RKO (cell line): ENCODE measurements around the gene C17orf58.
A peak's percentile ranks its signal among the peaks of the same experiment; 100 is the strongest.
"Not testable (repeated sequence)": the region's sequence is repeated elsewhere in the genome, so short reads cannot be mapped to it uniquely, and the experiment has no call there.

ENCODE experiments used
- DNase-seq: peaks from one replicate; pipeline ENCODE4 v3.0.0-alpha.2; 2016; ENCODE audit warnings: low spot score

Gene C17orf58

DNA sequence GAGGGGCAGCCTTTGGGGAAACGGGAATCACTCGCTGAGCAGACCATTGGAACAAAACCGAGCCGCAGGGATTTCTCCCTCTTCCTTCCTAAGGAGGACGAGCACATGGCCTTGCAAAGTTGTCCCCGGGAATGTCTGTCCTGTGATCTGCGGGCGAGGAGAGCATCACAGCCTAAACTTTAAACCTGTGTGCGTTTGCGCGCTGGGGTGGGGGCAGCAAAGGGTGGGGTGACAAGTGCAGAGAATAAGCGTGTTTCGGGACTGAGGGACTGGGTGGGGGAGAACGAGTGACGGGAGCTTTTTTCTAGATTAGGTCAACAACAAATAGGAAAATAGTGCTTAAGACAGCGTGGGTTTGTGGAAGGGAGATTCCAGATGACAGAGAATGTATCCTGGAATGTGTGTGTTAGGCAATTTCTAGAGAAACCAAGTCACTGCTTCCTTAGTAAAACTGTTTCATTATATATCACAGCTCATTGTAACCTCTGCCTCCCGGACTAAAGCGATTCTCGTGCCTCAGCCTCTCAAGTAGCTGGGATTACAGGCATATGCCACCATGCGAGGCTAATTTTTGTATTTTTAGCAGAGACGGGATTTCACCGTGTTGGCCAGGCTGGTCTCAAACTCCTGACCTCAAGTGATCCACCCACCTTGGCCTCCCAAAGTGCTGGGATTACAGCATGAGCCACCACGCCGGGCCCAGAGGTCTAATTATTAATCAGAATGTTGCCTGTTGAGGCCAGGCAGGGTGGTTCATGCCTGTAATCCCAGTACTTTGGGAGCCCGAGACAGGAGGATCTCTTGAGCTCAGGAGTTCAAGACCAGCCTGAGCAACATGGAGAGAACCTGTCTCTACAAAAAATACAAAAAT is at the start of gene C17orf58:
TSS of gene C17orf58 (minus strand) at position 169 of the 871 bp plus-strand sequence. CDS start 271 bp downstream, outside the sequence.
- DNase-seq = not testable (repeated sequence)

DNA sequence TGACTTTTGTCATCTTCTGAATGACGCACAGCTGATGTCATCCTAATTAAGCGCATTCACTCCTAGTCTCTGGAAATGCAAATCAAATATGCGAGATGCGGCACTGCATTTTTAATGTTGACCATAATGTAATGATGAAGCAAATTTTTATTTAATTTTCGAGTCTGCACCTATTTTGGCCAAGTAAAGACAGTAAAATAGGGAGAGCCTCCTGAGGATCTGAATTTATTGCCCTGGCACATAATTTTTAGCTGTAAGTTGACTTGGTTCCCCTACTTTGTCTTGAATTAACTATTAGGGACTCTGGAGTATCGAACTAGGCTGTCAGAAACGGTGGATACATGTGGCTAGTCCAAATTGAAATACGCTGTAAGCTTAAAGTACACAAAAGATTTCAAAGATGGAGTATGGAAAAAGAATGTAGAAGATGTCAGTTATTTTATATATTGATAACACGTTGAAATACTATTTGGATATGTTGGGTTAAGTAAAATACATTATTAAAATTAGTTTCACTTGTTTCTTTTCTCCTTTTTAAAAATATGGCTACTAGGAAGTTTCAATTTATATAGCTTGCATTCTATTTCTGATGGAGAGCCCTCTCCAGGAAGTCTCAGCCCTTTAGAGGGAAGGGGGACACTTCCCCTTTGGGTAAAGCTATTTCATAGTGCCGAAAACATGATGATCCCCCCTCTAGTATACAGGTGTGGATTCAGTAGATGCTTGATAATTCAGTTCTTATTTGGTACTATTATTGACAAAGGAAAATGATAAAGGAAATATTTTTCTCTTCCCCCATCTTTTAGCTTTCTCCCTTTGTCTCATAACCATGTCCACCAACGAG is 40.3 kb upstream of the C17orf58 start:
- peak; percentile 84 for DNase-seq

DNA sequence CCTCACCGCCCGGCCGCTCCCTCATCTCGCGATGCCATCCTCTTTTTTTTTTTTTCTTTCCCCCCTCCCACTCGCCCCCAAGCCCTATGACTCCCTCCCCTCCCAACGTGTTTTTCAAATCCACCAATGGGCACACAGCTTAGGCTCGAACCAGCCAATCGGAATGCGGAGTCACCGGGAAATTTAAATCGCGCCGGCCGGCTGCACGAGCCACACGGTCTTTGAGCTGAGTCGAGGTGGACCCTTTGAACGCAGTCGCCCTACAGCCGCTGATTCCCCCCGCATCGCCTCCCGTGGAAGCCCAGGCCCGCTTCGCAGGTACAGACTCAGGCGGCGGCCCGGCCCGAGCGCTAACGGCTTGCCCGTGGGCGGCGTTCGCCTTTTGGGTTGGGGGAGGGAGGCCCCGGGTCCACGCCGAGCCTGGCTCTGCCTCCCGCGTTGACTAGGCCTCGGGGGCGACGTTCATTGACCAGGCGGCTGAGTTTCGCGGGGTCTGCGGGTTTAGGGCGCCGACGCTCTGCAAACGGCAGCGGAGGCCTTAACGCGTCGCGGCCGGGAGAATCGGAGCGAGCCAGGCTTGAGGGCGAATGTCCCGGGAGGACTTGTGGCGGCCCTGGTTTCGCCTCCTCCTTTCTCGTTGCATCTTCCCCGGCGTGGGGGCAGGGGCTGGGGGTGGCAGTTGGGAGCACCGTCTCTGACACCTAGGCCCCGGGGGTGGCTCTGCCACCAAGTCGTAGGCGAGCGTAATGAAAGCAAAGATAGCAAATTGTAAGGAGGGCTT is 39.4 kb upstream of the C17orf58 start, which contains the start of gene KPNA2:
TSS of gene KPNA2 (plus strand) at position 213 of the 781 bp plus-strand sequence. CDS start 1,398 bp downstream, outside the sequence.
- peak; percentile 96 for DNase-seq

DNA sequence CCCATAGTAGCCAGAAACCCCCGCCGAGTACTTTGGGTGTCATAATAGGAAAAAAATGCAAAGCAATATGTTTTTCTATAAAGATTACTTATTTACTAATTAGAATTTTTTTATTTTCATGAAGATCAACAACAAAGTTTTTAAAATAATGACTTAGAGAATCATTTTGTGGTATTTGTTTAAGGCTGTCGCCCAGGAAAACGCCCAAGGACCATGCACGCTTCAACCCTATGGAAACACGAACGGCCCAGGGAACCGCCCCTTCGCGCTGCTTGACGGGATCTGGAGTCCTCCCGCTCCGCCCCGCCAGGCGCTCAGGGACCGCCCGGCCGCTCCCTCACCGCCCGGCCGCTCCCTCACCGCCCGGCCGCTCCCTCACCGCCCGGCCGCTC is 38.9 kb upstream of the C17orf58 start:
- DNase-seq = peak; percentile 94

DNA sequence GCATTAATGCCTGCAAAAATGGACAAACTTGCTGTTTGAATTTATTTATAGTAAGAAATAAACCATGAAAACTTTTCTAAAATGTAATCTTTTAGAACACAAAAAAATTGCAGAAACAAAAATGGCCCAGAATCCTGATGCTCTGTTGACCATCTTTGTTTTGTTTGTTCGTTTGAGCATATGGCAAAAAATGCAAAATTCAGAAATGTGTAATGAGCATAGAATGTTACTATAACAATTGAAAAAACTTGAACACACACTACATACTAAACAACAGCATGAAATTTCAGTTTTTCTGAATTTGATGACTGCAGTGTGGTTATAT is 38.1 kb upstream of the C17orf58 start:
- DNase-seq = no peak

DNA sequence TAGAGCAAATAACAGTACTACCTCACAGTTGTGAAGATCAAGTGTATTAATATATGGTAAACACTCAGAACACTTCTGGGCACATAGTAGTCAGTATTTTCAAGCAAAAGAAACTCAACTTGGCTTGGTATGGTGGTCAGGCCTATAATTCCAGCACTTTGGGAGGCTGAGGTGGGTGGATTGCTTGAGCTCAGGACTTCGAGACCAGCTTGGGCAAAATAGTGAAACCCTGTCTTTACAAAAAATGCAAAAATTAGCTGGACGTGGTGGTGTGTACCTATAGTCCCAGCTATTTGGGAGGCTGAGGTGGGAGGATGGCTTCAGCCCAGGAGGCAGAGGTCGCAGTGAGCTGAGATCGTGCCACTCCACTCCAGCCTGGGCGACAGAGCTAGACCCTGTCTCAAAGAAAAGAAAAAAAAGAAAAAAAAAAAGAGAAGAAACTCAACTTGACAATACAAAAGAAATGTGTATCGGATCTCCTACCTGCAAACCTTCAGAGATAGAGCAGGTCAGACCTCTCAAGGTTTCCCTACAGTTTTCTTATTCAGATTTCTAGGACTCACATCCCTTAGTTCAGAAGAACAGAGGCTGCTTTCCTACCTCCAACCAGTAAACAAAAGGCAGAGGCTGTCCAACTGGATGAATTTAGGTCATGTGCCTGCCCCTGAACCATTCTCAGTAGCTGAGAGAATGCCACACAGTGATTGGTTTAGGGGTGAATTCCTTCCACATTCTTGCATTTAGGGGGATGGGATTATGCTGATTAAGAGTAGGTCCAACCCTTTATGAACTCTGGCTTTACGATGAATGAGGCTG is 37.6 kb upstream of the C17orf58 start:
- DNase-seq = peak; percentile 57

DNA sequence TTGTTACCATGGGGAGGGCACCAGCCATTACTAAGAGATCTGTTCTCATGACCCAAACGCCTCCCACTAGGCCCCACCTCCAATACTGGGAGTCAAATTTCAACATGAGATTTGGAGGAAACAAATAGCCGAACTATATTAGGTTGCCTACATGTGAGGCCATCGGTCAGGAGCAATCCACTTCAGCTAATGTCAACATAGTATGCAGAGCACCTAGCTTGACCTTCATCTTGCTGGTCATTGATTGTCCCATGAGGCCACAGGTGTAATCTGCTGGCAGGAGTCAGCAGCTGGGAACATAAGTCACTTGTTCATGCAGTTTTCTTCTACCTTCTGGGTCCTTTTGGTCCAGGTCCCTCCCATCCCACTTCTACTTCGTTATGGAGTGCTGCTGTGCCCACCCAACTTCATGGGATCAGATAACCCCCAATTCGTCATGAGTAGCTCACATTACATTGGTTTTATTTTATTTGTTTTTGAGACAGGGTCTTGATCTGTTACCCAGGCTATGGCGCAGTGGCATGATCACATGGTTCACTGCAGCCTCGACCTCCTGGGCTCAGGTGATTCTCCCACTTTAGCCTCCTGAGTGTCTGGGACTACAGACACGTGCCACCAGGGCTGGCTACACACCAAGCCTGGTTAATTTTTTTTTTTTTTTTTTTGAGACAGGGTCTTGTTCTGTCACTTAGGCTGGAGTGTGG is 33.4 kb upstream of the C17orf58 start:
- DNase-seq = no peak

DNA sequence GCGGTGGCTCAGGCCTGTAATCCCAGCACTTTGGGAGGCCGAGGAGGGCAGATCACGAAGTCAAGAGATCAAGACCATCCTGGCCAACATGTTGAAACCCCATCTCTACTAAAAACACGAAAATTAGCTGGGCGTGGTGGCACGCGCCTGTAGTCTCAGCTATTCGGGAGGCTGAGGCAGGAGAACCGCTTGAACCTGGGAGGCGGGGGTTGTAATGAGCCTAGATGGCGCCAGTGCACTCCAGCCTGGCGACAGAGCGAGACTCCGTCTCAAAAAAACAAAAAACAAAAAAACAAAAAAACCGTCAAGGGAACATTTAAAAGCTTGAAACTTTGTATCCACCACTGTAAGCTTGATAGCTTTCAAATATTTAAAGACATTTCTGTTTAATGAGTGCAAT is 26.3 kb upstream of the C17orf58 start:
- DNase-seq = not testable (repeated sequence)

DNA sequence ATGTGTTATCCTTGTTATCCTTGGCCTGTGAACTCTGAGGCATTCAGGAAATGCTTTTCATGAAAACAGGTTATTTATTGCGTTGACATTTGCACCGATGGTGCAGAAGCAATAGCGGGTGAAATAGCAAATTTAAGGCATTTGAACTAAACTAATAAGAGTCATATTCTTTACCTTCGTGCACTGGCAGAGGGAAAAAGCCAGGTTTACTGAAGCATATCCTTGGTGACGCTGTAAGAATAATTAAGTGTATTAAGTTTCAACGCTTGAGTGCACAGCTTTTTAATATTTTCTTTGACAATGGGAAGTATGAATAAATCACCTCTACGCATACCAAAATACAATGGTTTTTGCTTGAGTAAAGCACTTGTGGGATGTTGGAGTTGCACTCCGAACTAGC is 25.7 kb upstream of the C17orf58 start:
- no peak for DNase-seq

DNA sequence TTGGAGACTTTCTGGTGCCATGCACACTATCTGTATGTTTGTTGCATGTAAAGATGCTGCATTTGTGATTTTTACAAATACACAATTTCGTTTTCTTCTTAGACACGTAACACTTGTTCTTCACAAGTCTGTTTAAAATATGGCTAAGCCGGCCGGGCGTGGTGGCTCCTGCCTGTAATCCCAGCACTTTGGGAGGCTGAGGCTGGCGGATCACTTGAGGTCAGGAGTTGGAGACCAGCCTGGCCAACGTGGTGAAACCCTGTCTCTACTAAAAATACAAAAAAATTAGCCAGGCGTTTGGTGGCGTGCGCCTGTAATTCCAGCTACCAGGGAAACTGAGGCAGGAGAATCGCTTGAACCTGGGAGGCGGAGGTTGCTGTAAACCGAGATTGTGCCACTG is 24.5 kb upstream of the C17orf58 start:
- not testable (repeated sequence) for DNase-seq

DNA sequence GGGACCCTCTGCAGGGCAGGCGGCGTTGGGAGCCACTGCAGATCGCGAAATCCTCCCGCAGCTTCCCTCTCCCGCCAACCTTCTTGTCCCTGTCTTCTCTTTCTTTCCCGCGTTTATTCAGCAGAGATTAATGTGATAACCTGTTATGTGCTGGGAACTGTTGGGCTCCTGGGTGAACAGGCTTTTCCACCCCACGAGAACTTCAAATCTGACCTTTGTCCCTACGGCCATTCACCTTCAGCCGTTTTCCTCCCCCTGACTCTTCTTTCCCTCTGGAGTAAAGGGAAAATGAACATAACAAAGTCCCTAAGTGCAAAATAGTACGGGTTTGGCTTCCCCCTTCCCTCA is 24.1 kb upstream of the C17orf58 start:
- DNase-seq = peak; percentile 39

DNA sequence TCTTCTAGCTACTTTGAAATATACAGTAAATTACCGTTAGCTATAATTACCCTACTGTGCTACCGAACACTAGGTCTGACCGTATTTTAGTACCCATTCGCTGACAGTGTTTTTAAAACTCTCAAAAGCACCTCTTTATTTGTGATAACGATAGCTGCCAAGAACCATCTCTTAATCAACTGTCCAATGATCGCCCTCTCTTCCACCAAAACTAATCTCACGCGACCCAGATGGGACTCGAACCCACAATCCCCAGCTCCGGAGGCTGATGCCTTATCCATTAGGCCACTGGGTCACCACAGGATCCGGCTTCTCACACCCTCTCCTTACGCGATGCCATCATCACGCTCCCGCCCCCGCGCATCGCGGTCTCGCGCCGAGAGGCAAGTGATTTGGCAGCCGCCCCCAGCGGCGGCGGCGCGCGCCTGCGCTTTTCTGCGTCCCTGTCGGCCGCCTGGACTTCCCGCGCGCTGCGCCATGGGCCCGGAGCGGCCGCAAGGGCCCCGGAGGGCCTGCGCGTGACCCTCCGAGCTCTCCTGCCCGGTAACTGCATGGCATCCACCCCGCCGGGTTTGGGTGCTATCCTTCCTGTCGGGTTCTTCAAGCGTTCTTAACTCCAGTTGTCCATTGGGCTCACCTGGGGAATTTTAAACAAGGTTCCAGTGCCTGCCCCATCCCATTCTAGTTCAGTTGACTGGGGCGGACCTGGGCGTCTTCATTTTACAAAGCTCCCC is 23.6 kb upstream of the C17orf58 start:
- DNase-seq = peak; percentile 94

DNA sequence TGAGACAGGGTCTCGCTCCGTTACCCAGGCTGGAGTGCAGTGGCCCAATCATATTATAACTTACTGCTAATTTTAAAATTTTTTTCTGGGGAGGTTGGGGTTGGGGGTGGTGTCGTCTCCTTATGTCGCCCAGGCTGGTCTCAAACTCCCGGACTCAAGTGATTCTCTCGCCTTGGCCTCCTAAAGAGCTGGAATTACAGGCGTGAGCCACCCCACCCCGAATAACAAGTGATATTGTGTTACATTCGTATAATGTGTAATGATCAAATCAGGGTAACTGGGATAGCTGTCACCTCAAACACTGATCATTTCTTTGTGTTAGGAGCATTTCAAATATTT is 23.0 kb upstream of the C17orf58 start:
- DNase-seq = peak; percentile 22

DNA sequence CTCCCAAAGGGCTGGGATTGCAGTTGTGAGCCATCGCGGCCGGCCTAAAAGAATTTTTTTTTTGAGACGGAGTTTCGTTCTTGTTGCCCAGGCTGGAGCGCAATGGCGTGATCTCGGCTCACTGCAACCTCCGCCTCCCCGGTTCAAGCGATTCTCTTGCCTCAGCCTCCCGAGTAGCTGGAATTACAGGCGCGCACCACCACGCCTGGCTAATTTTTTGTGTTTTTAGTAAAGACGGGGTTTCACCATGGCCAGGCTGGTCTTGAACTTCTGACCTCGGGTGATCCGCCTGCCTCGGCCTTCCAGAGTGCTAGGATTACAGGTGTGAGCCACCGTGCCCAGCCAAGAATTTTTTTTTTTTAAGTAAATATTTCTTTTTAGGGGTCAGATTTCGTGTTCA is 22.2 kb upstream of the C17orf58 start:
- DNase-seq = not testable (repeated sequence)

DNA sequence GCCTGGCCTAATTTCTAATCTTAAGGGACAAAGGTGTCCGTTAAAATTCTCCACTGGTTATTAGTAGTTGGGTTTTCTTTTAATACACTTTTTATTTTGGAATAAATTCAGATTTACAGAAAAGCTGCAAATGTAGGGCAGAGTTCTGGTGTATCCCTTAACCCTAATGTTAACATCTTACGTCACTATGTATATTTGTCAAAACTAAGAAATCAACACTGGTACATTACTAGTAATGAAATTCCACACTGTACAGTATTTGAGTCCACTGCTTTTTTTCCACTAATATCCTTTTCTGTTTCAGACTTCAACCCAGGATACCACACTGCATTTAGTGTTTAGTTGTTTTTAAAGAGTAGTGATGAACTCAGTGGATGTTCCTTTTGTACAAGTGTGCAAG is 20.6 kb upstream of the C17orf58 start:
- DNase-seq = no peak

DNA sequence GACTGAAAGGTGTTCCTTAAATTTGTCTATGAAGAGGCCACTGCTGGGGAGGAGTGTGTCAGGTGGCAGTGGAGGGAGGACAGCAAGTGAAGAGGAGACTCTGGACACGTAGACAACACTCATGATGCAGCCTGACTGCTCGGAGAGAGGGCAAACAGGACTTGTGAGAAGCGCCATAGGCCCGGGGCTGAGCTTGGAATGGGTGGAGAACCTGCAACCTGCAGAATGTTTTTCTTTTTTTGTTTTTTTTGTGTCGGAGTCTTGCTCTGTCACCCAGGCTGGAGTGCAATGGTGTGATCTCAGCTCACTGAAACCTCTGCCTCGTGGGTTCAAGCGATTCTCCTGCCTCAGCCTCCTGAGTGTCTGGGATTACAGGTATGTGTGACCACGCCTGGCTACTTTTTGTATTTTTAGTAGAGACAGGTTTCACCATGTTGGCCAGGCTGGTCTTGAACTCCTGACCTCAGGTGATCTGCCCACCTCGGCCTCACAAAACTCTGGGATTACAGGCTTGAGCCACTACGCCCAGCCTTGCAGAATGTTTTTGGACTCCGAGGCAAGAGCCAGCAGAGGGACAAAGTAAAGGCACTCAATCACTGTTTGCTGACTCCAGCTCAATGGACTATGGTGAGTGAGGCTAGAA is 18.9 kb upstream of the C17orf58 start:
- no peak for DNase-seq

DNA sequence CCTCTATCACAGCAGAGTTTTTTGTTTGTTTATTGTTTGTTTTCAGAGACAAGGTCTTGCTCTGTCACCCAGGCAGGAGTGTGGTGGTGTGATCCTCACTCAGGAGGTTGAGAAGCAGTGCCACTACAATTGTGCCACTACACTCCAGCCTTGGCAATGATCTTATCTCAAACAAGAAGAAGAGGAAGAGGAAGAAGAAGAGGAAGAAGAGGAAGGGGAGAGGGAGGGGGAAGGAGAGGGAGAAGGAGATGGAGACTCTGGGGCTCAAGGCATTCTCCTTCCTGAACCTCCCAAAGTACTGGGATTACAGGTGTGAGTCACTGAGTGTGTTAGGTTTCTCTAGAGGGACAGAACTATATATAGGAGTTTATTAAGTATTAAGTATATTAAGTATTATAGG is 17.1 kb upstream of the C17orf58 start:
- no peak for DNase-seq

DNA sequence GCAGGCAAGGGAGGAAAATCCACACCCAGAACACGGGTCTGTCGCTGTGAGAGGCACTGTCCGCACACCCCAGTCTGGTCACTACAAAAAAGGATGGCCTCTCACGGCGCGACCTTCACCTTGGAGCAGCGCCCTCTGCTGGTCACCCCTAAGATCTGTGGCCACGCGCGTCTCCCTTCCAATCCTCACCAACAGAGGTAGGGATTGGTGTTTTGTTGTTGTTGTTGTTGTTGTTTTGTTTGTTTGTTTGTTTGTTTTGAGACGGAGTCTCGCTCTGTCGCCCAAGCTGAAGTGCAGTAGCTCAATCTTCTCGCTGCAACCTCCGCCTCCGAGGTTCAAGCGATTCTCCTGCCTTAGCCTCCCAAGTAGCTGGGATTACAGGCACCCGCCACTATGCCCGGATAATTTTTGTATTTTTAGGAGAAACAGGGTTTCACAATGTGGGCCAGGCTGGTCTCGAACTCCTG is 15.0 kb upstream of the C17orf58 start:
- DNase-seq = no peak

DNA sequence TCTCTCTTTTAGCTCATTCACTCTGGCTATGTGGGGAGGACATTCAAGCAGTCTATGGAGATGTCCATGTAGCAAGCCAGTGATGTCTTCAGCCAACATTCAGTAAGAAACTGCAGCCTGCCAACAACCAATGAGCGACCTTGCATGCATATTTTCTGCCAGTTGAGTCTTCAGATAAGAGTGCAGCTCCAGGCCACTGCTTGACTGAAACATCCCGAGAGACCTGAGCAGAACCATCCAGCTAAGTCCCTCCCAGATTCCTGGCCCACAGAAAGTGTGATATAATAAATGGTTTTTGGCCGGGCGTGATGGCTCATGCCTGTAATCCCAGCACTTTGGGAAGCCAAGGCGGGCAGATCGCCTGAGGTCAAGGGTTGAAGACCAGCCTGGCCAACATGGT is 10.5 kb upstream of the C17orf58 start:
- DNase-seq = no peak

DNA sequence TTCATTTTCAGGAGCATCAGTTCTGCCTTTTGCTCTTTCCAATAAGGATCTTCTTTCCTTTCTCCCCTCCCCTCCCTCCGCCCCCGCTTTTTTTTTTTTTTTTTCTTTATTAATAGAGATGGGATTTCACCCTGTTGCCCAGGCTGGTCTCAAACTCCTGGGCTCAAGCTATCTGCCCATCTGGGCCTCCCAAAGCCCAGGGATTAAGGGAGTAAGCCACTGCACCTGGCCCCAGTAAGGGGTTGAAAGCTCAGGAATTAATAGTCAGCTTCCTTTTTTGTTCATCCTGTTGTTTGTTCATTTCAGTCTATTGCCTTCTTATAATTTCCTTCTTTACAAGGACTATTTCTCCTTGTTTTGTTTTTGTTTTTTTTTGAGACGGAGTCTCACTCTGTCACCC is 7.9 kb upstream of the C17orf58 start:
- no peak for DNase-seq
